Mesendoderm (in vitro differentiated cells): ENCODE data around the gene ZNF398.

ENCODE experiments used
- DNase-seq: peaks from one replicate; pipeline ENCODE4 v3.0.0; 2013
- H2AK5ac ChIP-seq: 2 replicates; pipeline ENCODE4 v1.6.1; 2013; ENCODE audit warnings: low read length, inconsistent platforms
- H2BK120ac ChIP-seq: 2 replicates; pipeline ENCODE4 v1.6.1; 2013; ENCODE audit warnings: low read depth, mild to moderate bottlenecking, low read length, moderate library complexity, mixed read lengths
- H2BK15ac ChIP-seq: replicated peaks from 2 replicates; pipeline ENCODE4 v1.6.1; 2013; ENCODE audit warnings: low read depth, mild to moderate bottlenecking, moderate library complexity
- H2BK5ac ChIP-seq: 2 replicates; pipeline ENCODE4 v1.6.1; 2013; ENCODE audit warnings: low read length, inconsistent platforms
- H3K18ac ChIP-seq: 2 replicates; pipeline ENCODE4 v1.6.1; 2013; ENCODE audit warnings: mild to moderate bottlenecking, low read length, mixed read lengths
- H3K23ac ChIP-seq: one replicate; pipeline ENCODE4 v1.6.1; 2013; ENCODE audit warnings: low read length
- H3K27ac ChIP-seq: 2 replicates; pipeline ENCODE4 v1.5.1; 2013; ENCODE audit warnings: low read depth, mild to moderate bottlenecking, inconsistent platforms, low read length, moderate library complexity
- H3K27me3 ChIP-seq: 2 replicates; pipeline ENCODE4 v1.6.1; 2013; ENCODE audit warnings: low read length, control low read depth, mild to moderate bottlenecking, inconsistent platforms; ENCODE audit not compliant: insufficient read depth, poor library complexity
- H3K36me3 ChIP-seq: 2 replicates; pipeline ENCODE4 v1.6.1; 2013; ENCODE audit warnings: low read length, inconsistent platforms; ENCODE audit not compliant: control insufficient read depth, insufficient read depth
- H3K4ac ChIP-seq: one replicate; pipeline ENCODE4 v1.6.1; 2013; ENCODE audit warnings: low read depth, mild to moderate bottlenecking, low read length, moderate library complexity
- H3K4me1 ChIP-seq: 2 replicates; pipeline ENCODE4 v1.6.1; 2013; ENCODE audit warnings: low read depth, low read length, inconsistent platforms; ENCODE audit not compliant: control insufficient read depth
- H3K4me2 ChIP-seq: 2 replicates; pipeline ENCODE4 v1.6.1; 2013; ENCODE audit warnings: low read length
- H3K4me3 ChIP-seq: 2 replicates; pipeline ENCODE4 v1.5.1; 2013; ENCODE audit warnings: mild to moderate bottlenecking, low read length
- H3K56ac ChIP-seq: one replicate; pipeline ENCODE4 v1.6.1; 2013; ENCODE audit warnings: low read length
- H3K79me1 ChIP-seq: 2 replicates; pipeline ENCODE4 v1.6.1; 2013; ENCODE audit warnings: low read length, inconsistent platforms
- H3K79me2 ChIP-seq: 2 replicates; pipeline ENCODE4 v1.6.1; 2013; ENCODE audit warnings: mild to moderate bottlenecking, low read length; ENCODE audit not compliant: control insufficient read depth, insufficient read depth
- H3K9ac ChIP-seq: 2 replicates; pipeline ENCODE4 v1.6.1; 2013; ENCODE audit warnings: low read length, inconsistent platforms
- H4K5ac ChIP-seq: one replicate; pipeline ENCODE4 v1.6.1; 2013; ENCODE audit warnings: low read length
- H4K8ac ChIP-seq: one replicate; pipeline ENCODE4 v1.6.1; 2013; ENCODE audit warnings: low read depth, mild to moderate bottlenecking, control low read depth, low read length, moderate library complexity
- WGBS: extraction: QIAGEN DNeasy Blood & Tissue Kit; methylation state at CpG from one replicate; pipeline ENCODE4 v1.1.7; 2013; ENCODE audit warnings: low lambda C conversion rate, missing lambda C conversion rate; ENCODE audit not compliant: insufficient coverage; ENCODE audit errors: extremely low coverage; 5-methylcytosine and 5-hydroxymethylcytosine counted together

ZNF398 gene

DNA sequence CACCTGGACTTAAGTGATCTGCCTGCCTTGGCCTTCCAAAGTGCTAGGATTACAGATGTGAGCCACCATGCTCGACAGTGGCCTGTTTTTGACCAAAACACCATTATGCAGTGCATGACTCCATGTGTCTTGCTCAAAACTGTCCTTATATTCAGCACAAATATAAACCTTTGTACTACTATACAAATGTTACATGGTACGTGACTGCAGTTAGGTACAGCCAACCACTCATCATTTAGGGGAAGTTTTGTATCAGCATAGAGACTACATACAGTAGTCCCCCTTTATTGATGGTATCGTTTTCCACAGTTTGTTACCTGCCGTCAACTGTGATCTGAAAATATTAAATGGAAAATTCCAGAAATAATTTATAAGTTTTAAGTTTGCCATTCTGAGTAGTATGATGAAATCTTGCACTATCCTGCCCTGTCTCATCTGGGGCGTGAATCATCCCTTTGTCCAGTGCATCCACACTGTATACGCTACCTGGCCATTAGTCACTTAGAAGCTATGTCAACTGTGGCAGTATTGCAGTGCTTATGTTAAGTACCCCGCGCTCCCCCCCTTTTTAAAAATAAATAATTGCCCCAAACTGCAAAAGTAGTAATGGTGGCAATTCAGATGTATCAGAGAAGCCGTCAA lies 24.8 kb downstream of the ZNF398 start:
- Histone ChIP-seq H3K56ac (no peak overlapping the region), H3K9ac (no peak overlapping the region), H3K18ac (no peak overlapping the region), H3K27ac (no peak overlapping the region), H3K4ac (no peak overlapping the region), H3K4me3 (no peak overlapping the region), H2BK5ac (no peak overlapping the region), H4K5ac (no peak overlapping the region), H3K23ac (no peak overlapping the region), H2AK5ac (no peak overlapping the region), H3K4me2 (no peak overlapping the region), H2BK15ac (no peak overlapping the region), H4K8ac (no peak overlapping the region), H3K4me1 (no peaks in the 10 kb centered on the region), H3K27me3 (no peaks in the 10 kb centered on the region), H3K36me3 (peaks cover 7% of the 10 kb centered on the region), H3K79me1 (no peaks in the 10 kb centered on the region), H2BK120ac (no peak overlapping the region), H3K79me2 (no peaks in the 10 kb centered on the region)
- no CpG with 5 or more reads among the region's 9 CpGs for whole genome bisulfite sequencing
- no peak for DNase-seq

DNA sequence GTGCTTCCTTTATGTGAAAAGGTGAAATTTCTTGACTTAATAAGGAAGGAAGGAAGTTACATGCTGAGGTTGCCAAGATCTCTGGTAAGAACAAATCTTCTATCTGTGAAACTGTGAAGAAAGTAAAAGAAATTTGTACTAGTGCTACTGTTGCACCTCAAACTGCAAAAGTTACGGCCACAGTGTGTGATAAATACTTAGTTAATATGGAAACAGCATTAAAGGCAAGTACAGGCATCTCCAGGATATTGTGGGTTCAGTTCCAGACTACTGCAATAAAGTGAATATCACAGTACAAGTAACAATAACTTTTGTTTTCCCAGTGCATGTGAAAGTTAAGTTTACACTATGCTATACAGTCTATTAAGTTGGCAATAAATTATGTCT lies 25.3 kb downstream of the ZNF398 start:
- Histone ChIP-seq H4K8ac (no peak overlapping the region), H3K79me2 (no peaks in the 10 kb centered on the region), H2BK5ac (no peak overlapping the region), H3K36me3 (peaks cover 5% of the 10 kb centered on the region), H2AK5ac (no peak overlapping the region), H3K4me2 (no peak overlapping the region), H3K27me3 (no peaks in the 10 kb centered on the region), H3K4me1 (no peaks in the 10 kb centered on the region), H3K4me3 (no peak overlapping the region), H3K56ac (no peak overlapping the region), H2BK15ac (no peak overlapping the region), H3K9ac (no peak overlapping the region), H3K27ac (no peak overlapping the region), H4K5ac (no peak overlapping the region), H2BK120ac (no peak overlapping the region), H3K23ac (no peak overlapping the region), H3K4ac (no peak overlapping the region), H3K79me1 (no peaks in the 10 kb centered on the region), H3K18ac (no peak overlapping the region)
- DNase-seq: no peak
- WGBS: no CpG with 5 or more reads among the region's 1 CpG

DNA sequence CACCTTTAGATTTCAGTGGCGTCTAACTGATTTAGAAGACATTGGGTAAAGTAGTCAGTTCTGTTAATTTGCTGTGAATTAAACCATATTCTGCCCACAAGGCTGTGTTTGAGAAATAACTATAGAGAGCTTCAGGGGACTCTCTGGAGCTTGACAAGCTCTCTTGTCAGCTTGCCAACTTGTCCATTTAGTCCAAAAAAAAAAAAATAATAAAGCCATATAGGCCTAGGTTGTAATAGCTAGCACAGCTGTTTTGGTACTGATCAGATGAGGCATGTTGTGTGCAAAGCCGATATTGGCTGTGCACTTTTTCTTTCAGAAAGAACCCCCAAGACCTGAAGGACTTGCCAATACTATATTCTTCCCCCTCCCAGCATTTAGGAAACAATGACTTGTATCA lies 27.9 kb downstream of the ZNF398 start:
- no peak for DNase-seq

DNA sequence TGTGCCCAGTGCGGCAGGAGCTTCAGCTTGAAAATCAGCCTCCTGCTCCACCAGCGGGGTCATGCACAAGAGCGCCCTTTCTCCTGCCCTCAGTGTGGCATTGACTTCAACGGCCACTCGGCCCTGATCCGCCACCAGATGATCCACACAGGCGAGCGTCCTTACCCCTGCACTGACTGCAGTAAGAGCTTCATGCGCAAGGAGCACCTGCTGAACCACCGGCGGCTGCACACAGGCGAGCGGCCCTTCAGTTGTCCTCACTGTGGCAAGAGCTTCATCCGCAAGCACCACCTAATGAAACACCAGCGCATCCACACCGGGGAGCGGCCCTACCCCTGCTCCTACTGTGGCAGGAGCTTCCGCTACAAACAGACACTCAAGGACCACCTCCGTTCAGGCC lies 32.0 kb downstream of the ZNF398 start:
- H2BK15ac ChIP-seq: no peak overlapping the region
- no peak overlapping the region for H2BK120ac ChIP-seq
- no peak overlapping the region for H3K23ac ChIP-seq
- H3K4ac ChIP-seq: no peak overlapping the region
- no CpG with 5 or more reads among the region's 19 CpGs for WGBS
- H3K27me3 ChIP-seq: no peaks in the 10 kb centered on the region
- H3K4me3 ChIP-seq: no peak overlapping the region
- no peak overlapping the region for H2BK5ac ChIP-seq
- no peaks in the 10 kb centered on the region for H3K4me1 ChIP-seq
- peaks cover 12% of the 10 kb centered on the region for H3K36me3 ChIP-seq
- H3K56ac ChIP-seq: no peak overlapping the region
- H2AK5ac ChIP-seq: no peak overlapping the region
- no peaks in the 10 kb centered on the region for H3K79me1 ChIP-seq
- no peak overlapping the region for H4K8ac ChIP-seq
- H3K79me2 ChIP-seq: no peaks in the 10 kb centered on the region
- DNase-seq: no peak
- no peak overlapping the region for H4K5ac ChIP-seq
- no peak overlapping the region for H3K18ac ChIP-seq
- H3K27ac ChIP-seq: no peak overlapping the region
- H3K9ac ChIP-seq: no peak overlapping the region
- H3K4me2 ChIP-seq: no peak overlapping the region

More for the DNA sequence above, 27.9 kb downstream of the ZNF398 start:
- Histone ChIP-seq H3K79me1 (no peaks in the 10 kb centered on the region), H4K5ac (no peak overlapping the region), H2BK5ac (no peak overlapping the region), H2AK5ac (no peak overlapping the region), H3K9ac (no peak overlapping the region), H3K36me3 (peaks cover 16% of the 10 kb centered on the region), H3K27me3 (no peaks in the 10 kb centered on the region), H3K4me1 (no peaks in the 10 kb centered on the region), H3K4ac (no peak overlapping the region), H3K23ac (no peak overlapping the region), H3K56ac (no peak overlapping the region), H3K79me2 (no peaks in the 10 kb centered on the region), H3K18ac (no peak overlapping the region), H3K4me2 (no peak overlapping the region), H3K4me3 (no peak overlapping the region), H3K27ac (no peak overlapping the region), H2BK15ac (no peak overlapping the region), H4K8ac (peak overlapping the region; percentile 56), H2BK120ac (no peak overlapping the region)
- no CpG with 5 or more reads among the region's 2 CpGs for WGBS

DNA sequence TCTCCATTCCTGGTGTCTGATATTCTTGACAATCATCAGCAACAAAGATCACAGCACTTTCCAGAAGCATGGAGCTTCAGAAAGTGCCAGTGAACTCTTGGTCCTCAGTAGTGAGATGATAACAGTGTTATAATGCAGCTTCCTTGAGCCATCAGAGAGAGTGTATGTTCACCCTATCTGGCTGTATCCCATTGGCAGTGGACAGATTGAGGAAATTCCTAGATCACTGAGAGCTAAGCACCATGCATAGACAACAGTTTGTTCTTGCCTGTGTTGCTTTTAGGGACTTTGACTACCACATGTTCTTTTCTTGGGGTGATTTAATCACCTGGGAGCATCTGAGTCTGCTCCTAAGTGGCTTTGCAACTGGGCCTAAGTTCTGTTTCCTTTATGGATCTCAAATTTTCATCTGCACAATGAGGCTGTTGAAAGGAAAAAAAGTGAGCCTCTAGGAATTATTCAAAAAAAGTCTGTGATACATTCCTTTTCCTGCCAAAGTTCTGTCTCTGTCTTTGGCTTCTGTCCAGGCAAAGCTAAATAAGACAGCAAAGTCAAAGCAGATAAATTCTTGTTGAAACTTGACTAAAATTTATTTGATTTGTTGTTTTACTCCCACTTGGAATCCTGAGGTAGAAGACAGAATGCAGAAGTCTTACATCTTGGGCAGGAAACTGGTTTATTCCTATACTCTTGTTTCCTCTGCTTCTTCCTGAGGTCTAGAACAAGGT lies 33.6 kb downstream of the ZNF398 start:
- no peaks in the 10 kb centered on the region for H3K79me2 ChIP-seq
- no peak overlapping the region for H3K4me2 ChIP-seq
- H3K27ac ChIP-seq: no peak overlapping the region
- H3K9ac ChIP-seq: no peak overlapping the region
- no peak overlapping the region for H2BK120ac ChIP-seq
- H2AK5ac ChIP-seq: no peak overlapping the region
- no peaks in the 10 kb centered on the region for H3K79me1 ChIP-seq
- no peak overlapping the region for H3K18ac ChIP-seq
- no peak overlapping the region for H3K23ac ChIP-seq
- no peak for DNase-seq
- H3K56ac ChIP-seq: no peak overlapping the region
- no peak overlapping the region for H2BK15ac ChIP-seq
- H3K4ac ChIP-seq: no peak overlapping the region
- H3K27me3 ChIP-seq: no peaks in the 10 kb centered on the region
- no peak overlapping the region for H4K8ac ChIP-seq
- no peak overlapping the region for H2BK5ac ChIP-seq
- peaks cover 12% of the 10 kb centered on the region for H3K36me3 ChIP-seq
- H4K5ac ChIP-seq: no peak overlapping the region
- no peaks in the 10 kb centered on the region for H3K4me1 ChIP-seq
- no peak overlapping the region for H3K4me3 ChIP-seq

DNA sequence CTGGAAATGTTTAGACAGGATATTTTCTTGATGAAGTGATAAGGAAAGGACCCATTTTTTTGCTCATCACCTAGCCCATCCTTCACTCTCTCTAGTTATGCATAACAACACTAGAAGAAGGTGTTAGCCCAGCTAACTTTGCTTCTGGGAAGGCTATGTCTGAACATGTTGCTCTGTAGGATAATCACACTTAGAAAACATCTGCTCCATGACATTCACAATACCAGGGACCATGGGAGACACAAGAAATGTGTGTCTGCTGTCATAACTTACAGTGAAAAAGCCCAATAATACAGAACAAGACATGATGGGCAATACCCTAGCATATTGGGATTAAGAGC lies 34.2 kb downstream of the ZNF398 start:
- H2AK5ac ChIP-seq: no peak overlapping the region
- no peak overlapping the region for H3K4me3 ChIP-seq
- H4K5ac ChIP-seq: no peak overlapping the region
- no peak overlapping the region for H2BK5ac ChIP-seq
- H3K79me2 ChIP-seq: no peaks in the 10 kb centered on the region
- no peak overlapping the region for H3K4me2 ChIP-seq
- H3K9ac ChIP-seq: no peak overlapping the region
- no peaks in the 10 kb centered on the region for H3K4me1 ChIP-seq
- no peak overlapping the region for H3K4ac ChIP-seq
- no peak overlapping the region for H4K8ac ChIP-seq
- H2BK120ac ChIP-seq: no peak overlapping the region
- H3K27me3 ChIP-seq: no peaks in the 10 kb centered on the region
- H3K36me3 ChIP-seq: peaks cover 12% of the 10 kb centered on the region
- no peak for DNase-seq
- no peak overlapping the region for H3K56ac ChIP-seq
- no peaks in the 10 kb centered on the region for H3K79me1 ChIP-seq
- no peak overlapping the region for H2BK15ac ChIP-seq
- H3K27ac ChIP-seq: no peak overlapping the region
- no peak overlapping the region for H3K18ac ChIP-seq
- H3K23ac ChIP-seq: no peak overlapping the region
